NCI-H69 (cell line): ENCODE results near the gene MVK.
A peak's percentile ranks its signal among the peaks of the same experiment; 100 is the strongest.
"Not testable (repeated sequence)": the region's sequence is repeated elsewhere in the genome, so short reads cannot be mapped to it uniquely, and the experiment has no call there.

ENCODE experiments used
- DNase-seq: peaks from one replicate; lab custom pipeline; 2025; lab: John Stamatoyannopoulos, UW

The MVK gene

DNA sequence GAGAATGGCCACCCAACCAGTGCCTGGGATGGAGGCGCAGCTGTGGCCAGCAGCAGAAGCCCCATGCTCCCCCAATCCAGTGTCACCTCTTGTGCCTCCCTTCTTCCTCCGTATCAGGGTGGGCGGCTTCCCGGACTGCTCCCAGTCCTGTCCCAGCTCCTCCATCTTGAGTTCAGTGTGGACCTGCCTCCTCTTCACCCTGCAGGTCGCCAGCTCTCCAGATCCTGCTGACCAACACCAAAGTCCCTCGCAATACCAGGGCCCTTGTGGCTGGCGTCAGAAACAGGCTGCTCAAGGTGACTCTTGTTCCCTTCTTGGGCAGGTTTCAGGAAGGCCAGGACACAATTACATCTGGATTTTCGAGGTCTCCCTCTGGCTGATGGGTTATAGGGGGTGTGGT, 17.0 kb downstream of the MVK start:
- DNase-seq, result no peak

DNA sequence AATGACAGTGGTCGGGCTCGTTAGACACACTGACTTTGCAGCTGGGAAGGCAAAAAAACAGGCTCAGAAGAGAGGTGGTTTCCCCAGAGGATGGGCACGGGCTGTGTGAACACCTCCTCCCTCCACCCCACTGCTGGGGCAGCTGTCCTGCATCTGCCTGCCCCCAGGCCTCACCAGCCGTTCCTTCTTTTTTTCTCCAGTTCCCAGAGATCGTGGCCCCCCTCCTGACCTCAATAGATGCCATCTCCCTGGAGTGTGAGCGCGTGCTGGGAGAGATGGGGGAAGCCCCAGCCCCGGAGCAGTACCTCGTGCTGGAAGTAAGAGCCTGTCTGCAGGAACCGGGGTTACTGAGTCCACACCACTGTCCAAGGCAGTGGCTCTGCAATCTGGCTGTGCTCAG, 17.4 kb downstream of the MVK start:
- DNase-seq, result no peak

DNA sequence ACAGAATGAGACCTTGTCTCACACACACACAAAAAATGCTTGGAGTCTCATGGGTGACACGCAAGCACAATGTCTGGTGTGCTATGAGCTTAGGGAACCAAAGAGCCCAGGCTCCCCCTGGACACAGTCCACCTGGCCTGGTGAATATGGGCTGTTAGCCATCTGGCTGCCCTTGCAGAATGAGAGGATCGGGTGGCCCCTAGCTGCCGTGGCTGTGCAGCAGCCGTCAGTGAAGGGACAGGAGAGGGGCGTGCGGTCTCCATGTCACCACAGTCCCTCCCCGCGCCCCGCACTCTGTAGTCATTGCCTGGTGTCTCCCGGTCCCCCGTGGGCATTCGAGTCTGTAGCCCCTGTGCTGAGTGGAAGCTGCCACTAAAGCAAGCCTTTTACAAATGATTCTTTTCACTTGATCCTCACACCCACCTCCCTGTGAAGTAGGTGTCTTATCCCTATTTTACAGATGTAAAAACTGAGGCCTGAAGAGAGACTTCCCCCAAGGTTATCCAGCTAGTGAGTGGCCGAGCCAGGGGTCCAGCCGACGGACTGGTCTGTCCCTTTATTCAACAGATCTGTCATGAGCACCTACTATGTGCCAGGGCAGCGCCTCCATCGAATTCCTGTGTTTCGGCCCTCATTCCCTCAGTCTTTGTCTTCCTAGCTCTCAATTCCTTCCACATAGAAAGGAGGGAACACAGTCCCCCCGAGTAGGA, 18.8 kb downstream of the MVK start:
- DNase-seq, result no peak

DNA sequence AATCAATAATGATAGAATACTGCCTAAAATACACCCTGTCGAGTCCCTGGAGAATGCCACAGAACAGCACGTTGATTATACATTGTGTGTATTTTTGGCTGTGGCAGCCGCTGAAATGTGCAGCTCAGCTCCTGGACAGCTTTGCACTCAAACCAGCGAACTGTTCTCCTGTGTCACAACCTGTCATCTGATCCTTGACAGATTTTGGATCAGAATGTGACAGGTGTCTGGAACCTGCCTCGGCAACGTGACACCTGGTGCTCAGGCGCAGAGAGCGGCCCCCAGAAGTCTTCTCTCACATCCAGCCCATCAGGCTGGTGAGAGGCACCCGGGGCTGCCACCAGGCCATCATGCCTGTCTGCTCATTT, 19.3 kb downstream of the MVK start:
- DNase-seq, result no peak

DNA sequence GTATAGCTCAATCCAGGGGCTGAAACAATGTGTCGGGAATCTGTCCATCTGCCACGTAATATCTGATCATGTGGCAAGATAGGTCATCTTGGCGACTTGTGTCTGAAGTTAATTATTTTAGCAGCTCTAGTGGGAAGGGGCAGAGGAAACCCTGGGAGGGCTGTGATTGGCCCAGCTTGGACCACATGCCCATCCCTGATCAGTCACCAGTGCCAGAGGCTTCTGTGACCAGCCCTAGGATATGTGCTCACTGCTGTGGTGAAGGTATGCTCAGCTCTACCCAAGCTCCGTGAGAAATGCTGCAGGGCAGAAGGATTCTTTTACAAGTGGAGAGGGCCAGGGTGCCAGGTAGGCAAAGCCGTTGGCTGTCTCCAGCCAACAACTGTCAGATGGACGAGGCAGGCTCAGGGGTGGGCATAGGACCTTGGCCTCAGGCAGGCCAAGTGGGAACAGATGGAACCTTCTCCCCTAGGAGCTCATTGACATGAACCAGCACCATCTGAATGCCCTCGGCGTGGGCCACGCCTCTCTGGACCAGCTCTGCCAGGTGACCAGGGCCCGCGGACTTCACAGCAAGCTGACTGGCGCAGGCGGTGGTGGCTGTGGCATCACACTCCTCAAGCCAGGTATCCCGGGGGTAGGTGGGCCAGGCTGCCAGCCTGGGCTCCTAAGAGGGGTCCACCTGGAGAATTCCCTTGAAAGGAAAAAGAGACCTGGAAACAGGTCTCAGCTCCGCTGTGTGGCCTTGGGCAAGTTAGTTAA, 21.1 kb downstream of the MVK start:
- DNase-seq, result no peak

DNA sequence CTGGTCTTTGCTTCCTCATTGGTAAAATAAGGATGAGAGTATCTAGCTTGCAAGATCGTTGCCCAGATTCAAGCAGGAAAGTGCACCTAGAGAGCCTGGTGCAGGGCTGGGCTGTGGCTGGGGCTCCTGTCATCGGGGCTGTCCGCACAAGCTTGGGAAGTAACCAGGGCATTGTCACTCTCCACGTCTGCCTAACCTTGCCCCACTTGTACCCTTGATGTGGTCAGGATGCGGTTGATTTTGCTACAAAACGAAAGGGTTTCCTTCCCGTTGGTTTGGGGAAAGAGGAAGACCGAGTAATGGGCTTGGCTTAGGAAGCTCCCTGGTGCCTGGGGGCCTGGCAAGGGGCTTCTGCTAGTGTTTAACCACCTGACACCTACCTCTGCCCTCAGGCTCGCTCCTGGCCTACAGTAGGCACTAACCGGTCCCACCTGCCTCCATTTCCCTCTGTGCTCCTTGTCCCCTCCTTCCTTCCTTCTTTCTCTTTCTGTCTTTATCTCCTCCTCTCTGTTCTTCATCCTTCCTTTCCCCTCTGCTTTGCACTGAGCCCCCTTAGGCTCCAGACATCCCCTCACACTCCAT, 21.8 kb downstream of the MVK start:
- no peak for DNase-seq

DNA sequence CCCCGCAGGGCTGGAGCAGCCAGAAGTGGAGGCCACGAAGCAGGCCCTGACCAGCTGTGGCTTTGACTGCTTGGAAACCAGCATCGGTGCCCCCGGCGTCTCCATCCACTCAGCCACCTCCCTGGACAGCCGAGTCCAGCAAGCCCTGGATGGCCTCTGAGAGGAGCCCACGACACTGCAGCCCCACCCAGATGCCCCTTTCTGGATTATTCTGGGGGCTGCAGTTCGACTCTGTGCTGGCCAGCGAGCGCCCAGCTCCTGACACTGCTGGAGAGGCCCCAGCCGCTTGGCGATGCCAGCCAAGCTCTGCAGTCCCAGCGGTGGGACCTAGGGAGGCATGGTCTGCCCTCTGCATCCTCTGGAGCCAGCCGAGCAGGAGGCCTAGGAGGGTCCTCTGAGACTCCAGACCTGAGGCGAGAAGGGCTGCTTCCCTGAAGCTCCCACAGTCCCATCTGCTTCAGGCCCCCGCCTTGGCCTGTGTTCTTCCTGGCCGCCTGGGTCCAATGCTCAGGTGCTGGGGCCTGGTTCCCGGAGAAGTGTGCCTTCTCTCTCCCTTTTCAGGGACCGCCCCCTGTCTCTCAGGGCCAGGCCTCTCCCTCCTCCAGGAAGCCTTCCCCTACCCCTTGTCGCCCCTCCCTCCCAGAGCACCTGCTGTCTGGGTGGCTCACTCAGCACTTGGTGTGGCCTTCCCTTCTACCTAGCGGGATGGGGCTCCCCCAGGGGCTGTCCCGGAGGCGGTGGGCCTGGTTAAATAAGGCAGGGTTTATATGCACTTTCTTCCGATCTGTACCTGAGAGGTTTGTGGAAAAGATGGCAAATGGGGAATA, 23.0 kb downstream of the MVK start:
- no peak for DNase-seq

DNA sequence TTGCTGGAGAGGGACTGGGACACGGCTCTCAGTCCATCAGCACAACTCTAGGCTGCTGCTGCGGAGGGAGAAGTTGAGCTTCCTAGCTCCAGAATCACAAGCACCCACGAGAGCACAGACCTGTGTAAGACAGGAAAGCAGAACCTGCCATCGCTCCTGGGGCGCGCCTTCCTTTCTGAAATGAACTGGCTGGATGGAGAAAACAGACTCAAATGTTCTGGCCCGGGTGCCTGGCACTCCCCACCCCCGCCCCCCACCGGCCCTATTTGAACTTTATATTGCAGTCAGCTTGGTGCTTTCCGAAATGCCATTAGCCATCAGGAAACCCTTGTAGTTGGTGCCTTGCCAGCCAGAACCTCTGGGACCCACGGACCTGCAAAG, 23.8 kb downstream of the MVK start:
- DNase-seq, result no peak

DNA sequence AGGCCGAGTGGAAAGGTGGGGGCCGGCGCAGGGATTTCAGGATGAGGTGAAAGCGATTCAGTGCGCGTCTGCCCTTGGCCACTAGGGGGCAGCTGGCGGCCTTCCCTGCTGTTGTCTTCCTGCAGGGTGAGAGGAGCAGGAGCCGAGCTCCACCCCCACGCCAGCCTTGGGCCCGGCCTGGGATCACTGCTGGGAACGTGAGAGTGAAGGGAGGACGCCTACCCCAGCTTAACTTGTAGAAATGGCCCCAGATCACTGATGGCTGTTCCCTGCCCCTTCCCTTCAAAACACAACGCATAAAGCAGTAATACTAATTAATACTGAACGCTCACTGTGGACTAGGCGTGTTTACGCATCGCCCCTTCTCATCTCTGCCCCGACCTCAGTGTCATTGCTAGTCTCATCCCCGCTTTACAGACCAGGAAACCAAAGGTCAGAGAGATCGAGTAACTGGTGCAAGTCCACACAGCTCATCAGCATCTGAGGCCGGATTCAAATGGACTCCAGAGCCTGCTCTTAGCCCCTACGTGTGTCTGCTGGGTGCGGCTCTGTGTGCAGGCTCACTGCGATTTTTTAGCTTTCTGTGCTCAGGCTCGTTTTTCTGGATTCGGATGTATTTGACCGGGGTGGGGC, 24.3 kb downstream of the MVK start:
- peak; percentile 90 for DNase-seq

DNA sequence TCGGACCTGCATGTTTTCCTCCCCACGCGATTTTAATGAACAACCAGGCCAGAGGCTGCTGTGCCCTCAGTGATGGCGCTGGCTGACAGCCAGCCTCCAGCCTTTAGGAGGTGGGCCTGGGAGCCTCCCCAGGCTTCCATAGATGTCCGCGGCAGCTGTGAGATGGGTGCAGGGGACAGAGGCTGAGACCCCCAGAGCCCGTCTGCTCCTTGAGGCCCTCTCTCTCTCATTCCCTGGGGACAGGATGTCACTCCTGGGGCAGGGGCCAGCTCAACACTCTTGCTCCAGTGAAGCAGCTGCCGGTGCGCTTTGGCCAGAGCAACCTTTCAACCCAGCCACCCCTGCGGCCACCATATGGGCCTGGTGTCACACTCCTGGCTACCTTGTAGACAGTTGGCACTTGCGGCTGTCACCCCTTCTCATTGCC, 24.8 kb downstream of the MVK start:
- DNase-seq, result no peak

DNA sequence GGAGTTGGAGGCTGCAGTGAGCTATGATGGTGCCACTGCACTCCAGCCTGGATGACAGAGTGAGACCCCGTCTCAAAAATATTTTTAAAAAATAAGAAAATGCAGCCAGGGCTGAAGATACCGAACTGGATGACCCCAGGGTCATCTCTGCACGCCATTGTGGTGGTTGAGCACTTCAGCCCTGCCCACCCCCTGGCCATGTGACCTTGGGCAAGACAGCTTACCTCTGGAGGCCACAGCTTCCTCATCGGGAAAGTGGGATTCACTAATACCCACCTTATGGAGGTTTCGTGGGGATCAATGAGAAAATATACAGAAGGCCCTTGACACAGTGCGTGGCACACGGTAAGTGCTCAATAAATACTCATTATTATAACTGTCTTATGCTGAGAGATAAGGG, 25.5 kb downstream of the MVK start:
- DNase-seq, result no peak

DNA sequence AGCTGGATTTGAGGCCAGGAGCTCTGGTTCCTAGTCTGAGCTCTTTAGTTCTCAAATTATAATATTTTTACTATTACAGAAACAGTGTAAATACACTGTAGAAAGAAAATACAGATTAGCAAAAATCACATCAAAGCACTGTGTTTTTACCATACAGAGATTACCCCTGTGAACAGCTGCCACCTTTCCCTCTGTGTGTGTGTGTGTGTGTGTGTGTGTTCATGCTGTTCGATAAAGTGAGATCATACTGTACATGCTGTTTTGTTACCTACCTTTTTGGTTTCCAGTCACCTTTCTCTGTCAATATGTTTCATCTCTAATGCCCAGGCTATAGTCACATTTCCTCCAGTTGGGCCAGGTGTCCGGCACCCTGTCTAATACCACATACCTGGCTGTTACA, 26.9 kb downstream of the MVK start:
- DNase-seq, result peak; percentile 53

DNA sequence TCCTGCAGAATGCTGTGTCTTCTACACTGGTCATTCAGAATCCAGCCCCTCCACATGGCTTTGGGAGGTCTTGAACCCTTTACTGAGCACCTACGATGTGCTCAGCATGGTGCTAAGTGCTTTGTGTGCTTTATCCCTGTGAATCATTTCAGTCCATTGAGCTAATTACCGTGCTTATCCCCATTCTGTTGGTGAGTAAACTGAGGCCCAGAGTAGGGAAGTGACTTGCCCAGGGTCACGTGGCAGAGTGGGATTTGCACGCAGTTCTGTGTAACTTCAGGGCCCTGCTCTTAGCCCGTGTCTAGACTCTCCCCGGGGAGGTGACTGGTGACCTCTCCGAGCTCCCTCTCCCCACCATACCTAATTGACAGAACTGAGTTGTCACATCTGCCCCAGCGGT, 27.4 kb downstream of the MVK start:
- peak; percentile 53 for DNase-seq

DNA sequence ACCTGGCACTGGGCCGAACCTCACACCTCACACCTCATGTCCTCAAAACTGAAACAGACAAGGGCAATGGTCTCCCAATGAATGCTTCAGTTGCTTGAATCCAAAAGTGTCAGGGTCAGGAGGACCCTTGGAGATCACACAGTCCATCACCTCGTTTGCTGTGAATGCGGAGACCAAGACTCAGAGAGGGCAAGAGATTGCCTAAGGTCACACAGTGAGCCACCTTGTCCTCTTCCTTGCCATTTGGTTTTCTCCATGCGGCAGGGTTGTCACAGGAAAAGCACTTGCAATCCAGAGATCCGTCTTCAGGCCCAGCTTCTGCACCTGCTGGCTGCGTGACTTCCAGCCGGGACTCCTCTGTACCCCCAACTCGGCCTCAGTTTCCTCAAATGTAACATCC, 28.0 kb downstream of the MVK start:
- DNase-seq, result no peak

DNA sequence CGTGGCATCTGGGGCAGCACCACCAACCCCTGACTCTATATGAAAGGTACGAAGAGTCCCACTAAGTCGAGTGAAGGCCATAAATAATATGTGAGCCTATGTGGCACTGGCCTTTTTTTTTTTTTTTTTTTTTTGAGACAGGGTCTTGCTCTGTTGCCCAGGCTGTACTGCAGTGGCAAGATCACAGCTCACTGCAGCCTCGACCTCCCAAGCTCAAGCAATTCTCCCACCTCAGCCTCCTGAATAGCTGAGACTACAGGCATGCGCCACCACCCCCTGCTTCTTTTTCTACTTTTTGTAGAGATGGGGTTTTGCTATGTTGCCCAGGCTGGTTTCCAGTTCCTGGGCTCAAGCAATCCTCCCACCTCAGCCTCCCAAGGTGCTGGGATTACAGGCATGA, 28.5 kb downstream of the MVK start:
- DNase-seq, result not testable (repeated sequence)

DNA sequence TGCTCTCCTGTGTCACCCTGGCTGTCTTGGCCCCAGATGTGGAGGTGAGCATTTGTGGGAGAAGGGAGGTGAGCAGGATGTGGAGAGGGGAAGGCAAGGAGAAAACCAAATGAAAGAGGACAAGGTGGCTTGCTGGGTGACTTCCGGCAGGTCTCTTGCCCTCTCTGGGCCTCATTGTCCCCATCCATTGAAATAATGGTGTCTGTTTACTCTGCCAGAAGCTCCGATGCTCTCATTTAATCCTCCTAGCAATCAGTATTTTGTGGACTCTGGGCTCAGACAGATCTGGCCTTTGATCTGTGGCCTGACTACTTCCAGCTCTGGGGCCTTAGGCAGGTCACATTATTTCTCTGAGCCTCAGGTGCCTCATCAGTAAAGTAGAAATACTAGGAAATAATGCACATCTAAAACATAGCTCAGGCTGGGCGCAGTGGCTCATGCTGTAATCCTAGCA, 30.6 kb downstream of the MVK start:
- no peak for DNase-seq

DNA sequence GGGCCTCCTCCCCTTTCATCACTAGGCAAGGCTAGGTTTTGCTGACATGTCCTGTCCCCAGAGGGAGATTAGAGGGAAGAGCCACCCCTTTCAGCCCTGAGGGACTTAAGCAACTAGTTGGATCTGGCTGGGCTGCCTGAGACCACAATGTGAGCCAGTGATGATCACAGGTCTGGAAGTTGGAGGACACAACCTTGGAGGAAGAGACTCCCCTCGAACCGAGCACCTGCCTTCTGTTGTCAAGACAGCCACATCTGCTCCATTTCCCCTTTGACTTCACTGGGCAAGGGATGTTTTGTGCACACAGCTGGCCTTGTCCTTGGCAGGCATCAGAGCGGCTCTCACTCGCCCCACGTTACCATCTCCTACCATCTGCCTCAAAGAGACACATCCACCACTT, 31.4 kb downstream of the MVK start:
- DNase-seq, result peak; percentile 78

DNA sequence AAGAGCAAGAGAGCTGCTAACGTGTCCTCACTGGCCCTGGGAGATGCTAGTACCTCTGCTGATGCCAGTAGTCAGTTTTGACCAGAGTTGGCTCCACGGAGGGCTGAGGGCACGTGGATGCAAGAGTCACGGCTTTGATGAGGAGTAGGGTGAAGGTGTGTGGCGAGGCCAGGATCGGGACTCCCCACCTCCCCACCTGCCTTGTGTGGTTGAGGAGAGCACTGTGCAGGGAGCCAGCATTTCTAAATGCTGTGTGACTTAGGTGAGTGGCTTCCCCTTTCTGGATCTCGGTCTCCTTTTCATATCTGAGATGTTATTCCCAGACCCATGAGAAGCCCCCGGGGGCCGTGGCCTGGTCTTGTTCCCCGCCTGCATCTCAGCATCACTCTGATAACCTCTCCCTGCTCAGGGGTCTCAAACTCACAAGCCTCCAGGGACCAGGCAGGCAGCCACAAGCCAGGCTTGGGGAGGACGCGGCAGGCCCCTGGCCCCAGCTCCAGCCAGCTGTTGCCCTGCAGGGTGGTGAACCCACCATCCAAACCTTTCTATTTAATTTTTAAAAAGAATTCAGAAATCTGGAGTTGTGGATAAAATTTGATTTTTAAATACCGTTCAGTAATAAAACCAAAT, 32.1 kb downstream of the MVK start:
- DNase-seq, result no peak

DNA sequence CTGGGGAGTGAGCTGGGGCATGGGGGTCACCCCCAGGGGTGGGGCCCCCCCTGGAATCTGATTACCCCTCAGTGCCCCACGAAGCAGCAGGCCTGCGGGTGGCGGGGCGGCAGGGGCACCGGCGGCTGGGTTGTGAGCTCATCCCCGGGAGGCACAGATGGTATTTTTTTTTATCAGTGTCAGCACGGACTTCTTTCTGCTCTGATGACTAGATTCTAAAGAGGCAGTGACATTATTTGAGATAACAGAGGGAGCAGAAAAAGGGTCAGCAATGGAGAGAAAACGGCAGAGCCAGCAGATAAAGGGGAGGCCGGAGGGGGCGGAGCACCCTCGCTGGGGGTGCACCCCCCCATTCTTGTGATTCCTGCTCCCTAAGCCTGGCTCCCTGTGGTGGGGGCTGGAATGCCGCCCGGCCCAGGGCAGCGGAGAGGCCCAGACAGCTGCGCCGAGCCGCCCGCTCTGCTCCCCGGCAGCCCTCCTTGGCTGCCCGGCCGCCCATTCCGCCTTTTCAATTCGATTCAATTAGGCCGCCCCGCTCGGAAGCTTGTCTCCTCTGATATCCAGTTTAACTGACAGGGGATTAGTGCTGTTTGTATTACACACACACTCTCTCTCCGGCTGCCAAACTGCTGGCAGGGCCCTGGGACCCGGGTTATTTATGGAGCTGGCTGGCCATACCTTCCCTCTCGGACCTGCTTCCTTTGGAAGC, 32.9 kb downstream of the MVK start:
- peak; percentile 32 for DNase-seq

DNA sequence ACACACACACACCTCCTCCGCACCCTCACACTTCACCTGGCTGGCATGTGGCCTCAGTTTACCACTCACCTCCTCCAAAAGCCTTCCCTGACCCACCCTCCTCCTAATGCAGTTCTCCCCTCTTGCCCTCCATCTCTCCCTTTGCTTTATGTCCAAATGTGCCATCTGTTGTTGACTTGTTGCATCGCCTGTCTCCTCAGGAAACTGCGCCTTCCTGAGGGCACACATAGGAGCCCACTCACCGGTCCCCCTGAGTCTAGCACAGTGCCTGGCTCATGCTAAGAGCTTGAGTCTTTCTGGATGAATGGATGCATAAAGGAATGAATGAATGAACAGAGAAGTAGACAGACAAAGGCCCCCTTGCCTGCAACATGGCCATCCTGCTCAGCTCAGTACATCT, 34.0 kb downstream of the MVK start:
- peak; percentile 31 for DNase-seq

DNA sequence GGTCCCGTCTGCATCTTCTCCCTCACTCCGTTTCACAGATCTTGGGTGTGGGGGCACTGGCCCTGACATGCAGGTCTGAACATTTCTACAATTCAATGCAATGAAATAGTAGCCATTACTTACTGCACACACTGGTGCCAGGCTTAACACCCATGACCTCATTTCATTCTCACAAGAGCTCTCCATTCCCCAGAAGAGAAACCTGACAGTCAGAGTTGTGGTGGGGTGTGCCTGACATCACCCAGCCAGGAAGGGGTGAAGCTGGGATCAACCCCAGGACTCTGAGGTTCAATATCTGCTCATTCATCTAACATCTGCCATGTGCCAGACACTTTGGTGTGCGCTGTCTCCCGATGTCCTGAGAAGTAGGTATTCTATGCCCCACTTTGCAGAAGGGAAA, 34.7 kb downstream of the MVK start:
- no peak for DNase-seq
